ENCODE data around the gene RGS5. TPM values are rescaled to one million over a fixed set of nuclear protein-coding genes. Genes with fewer than 3 reads are reported as not detected.
A peak's percentile ranks its signal among the peaks of the same experiment; 100 is the strongest.
"Not testable (repeated sequence)": the region's sequence is repeated elsewhere in the genome, so short reads cannot be mapped to it uniquely, and the experiment has no call there.

RGS5 gene, protein sequence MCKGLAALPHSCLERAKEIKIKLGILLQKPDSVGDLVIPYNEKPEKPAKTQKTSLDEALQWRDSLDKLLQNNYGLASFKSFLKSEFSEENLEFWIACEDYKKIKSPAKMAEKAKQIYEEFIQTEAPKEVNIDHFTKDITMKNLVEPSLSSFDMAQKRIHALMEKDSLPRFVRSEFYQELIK
- total RNA-seq = 94.0 TPM

DNA sequence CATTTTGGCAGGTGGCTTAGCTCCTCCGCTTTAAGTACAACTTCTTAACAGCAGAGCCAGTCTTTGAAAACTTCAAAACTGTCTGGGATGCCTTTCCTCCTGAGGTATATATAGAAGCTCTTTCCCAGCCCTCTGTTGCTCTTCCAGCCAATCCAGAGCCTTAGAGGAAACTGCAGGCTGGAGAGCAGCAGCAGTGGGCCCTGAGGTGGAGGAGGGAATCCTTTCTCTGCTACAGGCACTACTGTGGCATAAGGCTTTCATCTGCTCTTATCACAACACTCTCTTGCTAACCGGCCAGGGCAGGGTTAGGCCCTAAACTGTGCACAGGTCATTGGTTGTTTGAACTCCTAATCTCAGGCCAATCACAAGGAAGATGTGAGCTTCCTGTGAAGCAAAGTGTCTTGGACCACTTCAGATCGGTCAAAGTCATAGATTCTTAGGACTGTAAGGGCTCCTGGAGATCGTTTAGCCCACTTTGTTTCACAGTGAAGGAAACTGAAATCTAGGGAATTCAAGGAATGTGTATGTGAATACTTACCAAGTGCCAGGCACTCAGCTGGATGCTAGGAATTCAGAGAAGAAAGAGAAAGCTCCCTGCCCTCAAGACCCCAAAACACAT lies at the start of gene RGS5:
Gene RGS5 (minus strand): TSS at position 84 of the 619 bp plus-strand sequence. CDS start 81 bp downstream, at position 3.
- intact Hi-C loops (cut with DNase I) = no loop called here
- Histone ChIP-seq H3K4me3 (peak within 1 kb of the TSS in 1 of 2 donors; percentile 16), H3K27ac (no peak within 1 kb of the TSS), H3K9me3 (no peaks in the 10 kb centered on the region), H3K4me1 (no peaks in the 10 kb centered on the region), H3K36me3 (no peaks in the 10 kb centered on the region), H3K27me3 (no peaks in the 10 kb centered on the region)
- TF ChIP-seq POLR2A (IDR thresholded peaks at IDR 0.05) = no peak
- TF ChIP-seq POLR2AphosphoS5 (IDR thresholded peaks at IDR 0.05; ENCODE audit: insufficient read depth in 1 of 2, low read depth in 1 of 2) = no peak
- TF ChIP-seq, protein P1, sequence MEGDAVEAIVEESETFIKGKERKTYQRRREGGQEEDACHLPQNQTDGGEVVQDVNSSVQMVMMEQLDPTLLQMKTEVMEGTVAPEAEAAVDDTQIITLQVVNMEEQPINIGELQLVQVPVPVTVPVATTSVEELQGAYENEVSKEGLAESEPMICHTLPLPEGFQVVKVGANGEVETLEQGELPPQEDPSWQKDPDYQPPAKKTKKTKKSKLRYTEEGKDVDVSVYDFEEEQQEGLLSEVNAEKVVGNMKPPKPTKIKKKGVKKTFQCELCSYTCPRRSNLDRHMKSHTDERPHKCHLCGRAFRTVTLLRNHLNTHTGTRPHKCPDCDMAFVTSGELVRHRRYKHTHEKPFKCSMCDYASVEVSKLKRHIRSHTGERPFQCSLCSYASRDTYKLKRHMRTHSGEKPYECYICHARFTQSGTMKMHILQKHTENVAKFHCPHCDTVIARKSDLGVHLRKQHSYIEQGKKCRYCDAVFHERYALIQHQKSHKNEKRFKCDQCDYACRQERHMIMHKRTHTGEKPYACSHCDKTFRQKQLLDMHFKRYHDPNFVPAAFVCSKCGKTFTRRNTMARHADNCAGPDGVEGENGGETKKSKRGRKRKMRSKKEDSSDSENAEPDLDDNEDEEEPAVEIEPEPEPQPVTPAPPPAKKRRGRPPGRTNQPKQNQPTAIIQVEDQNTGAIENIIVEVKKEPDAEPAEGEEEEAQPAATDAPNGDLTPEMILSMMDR (IDR thresholded peaks at IDR 0.05) = no peak
- DNase-seq (ENCODE audit: extremely low spot score in 2 of 2) = no peak

DNA sequence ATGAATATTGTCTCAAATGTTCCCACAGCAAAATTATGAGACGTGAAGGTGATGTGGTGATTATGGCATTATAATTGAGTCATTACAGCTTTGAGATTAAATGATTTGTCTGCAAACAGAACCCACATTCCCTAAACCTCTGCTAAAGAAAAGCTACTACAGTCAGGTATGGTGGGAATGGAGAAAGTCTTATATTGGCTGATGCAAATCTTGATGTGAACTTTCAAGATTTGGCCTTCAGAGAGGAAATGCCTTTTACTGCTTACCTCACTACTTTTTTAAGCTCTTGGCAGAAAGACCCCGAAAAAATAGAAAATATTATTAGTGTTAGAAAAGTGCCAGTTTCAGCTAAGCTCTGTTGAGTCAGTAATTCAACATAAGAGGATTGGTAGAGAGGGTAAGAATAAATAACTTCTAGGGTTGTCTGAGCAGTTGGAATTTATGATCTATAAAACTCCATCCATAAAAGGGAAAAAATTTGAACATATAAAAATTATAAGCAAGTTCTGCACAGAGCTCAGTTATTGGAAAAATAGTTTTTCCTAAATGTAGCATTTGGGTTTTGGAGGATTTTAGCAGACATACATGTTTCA lies 47.8 kb upstream of the RGS5 start:
- intact Hi-C loops (cut with DNase I) = no loop called here
- Histone ChIP-seq H3K9me3 (no peaks in the 10 kb centered on the region), H3K27me3 (no peaks in the 10 kb centered on the region), H3K27ac (no peak overlapping the region), H3K4me3 (no peak overlapping the region), H3K4me1 (no peaks in the 10 kb centered on the region), H3K36me3 (no peaks in the 10 kb centered on the region)
- DNase-seq (ENCODE audit: extremely low spot score in 2 of 2) = no peak
- TF ChIP-seq, protein P1 (IDR thresholded peaks at IDR 0.05) = no peak
- no peak for TF ChIP-seq POLR2A (IDR thresholded peaks at IDR 0.05)
- no peak for TF ChIP-seq POLR2AphosphoS5 (IDR thresholded peaks at IDR 0.05; ENCODE audit: insufficient read depth in 1 of 2, low read depth in 1 of 2)

GRCh38 chr1:163248064-163248463 lies 45.3 kb upstream of the RGS5 start:
- H3K36me3 ChIP-seq = no peaks in the 10 kb centered on the region
- intact Hi-C loops (cut with DNase I) = no loop called here
- no peaks in the 10 kb centered on the region for H3K4me1 ChIP-seq
- H3K4me3 ChIP-seq = no peak overlapping the region
- no peak for DNase-seq (ENCODE audit: extremely low spot score in 2 of 2)
- no peaks in the 10 kb centered on the region for H3K27me3 ChIP-seq
- TF ChIP-seq, protein P1 (IDR thresholded peaks at IDR 0.05) = no peak
- TF ChIP-seq POLR2A (IDR thresholded peaks at IDR 0.05) (no peak), POLR2AphosphoS5 (IDR thresholded peaks at IDR 0.05; ENCODE audit: insufficient read depth in 1 of 2, low read depth in 1 of 2) (no peak)
- H3K27ac ChIP-seq = no peak overlapping the region
- H3K9me3 ChIP-seq = no peaks in the 10 kb centered on the region

- DNase-seq (ENCODE audit: extremely low spot score in 2 of 2); H3K27ac ChIP-seq; intact Hi-C loops (cut with DNase I); H3K4me1 ChIP-seq; H3K36me3 ChIP-seq; H3K27me3 ChIP-seq; H3K4me3 ChIP-seq; H3K9me3 ChIP-seq: not testable (repeated sequence)
Measured at GRCh38 chr1:163244648-163245047, 41.9 kb upstream of the RGS5 start.

GRCh38 chr1:163241746-163242145 lies 39.0 kb upstream of the RGS5 start:
- Histone ChIP-seq H3K27ac (no peak overlapping the region), H3K9me3 (no peaks in the 10 kb centered on the region), H3K36me3 (no peaks in the 10 kb centered on the region), H3K4me3 (no peak overlapping the region), H3K27me3 (no peaks in the 10 kb centered on the region), H3K4me1 (no peaks in the 10 kb centered on the region)
- no peak for TF ChIP-seq POLR2A (IDR thresholded peaks at IDR 0.05)
- TF ChIP-seq POLR2AphosphoS5 (IDR thresholded peaks at IDR 0.05; ENCODE audit: insufficient read depth in 1 of 2, low read depth in 1 of 2) = no peak
- TF ChIP-seq, protein P1 (IDR thresholded peaks at IDR 0.05) = no peak
- no peak for DNase-seq (ENCODE audit: extremely low spot score in 2 of 2)
- intact Hi-C loops (cut with DNase I) = no loop called here
